ENCODE measurements around the gene TAF1D. TPM values are rescaled to one million over a fixed set of nuclear protein-coding genes. Genes with fewer than 3 reads are reported as not detected.

The TAF1D gene
- total RNA-seq, 1 experiment from 2014 or later = 165 TPM

- no peak for TF ChIP-seq TCF7L2 (IDR thresholded peaks at IDR 0.05; ENCODE audit: low read depth, low read length)
- no peak for TF ChIP-seq SIN3A (IDR thresholded peaks at IDR 0.05; ENCODE audit: borderline replicate concordance, insufficient read depth, low read depth, low read length)
- TF ChIP-seq POLR2AphosphoS5 (IDR thresholded peaks at IDR 0.05; ENCODE audit: low read depth, low read length) = no peak
- TF ChIP-seq REST (IDR thresholded peaks at IDR 0.05; ENCODE audit: insufficient read depth in 1 of 2, low read depth in 2 of 2, low read length in 1 of 2) = no peak
- TF ChIP-seq CTCF (IDR thresholded peaks at IDR 0.05) = no peak
- no peaks in the 10 kb centered on the region for H3K9me3 ChIP-seq (ENCODE audit: control insufficient read depth, insufficient read depth, low read depth, low read length)
- in situ Hi-C loops (cut with HindIII; ENCODE audit: low pct_unique_long_range_greater_than_20kb, low sequenced_read_pairs) = no loop called here
- intact Hi-C loops (cut with micrococcal nuclease; ENCODE audit: unreplicated experiment) = no loop called here
- H3K36me3 ChIP-seq (ENCODE audit: control insufficient read depth, insufficient read depth, low read length) = peaks cover 5% of the 10 kb centered on the region; the same call in 1 of the 2 replicates
- ChIA-PET CTCF (interaction anchor here (0.7 kb wide), 1 partner anchor 71 kb away, joined by 7 read pairs; no protein-coding TSS in a partner anchor), POLR2A (interaction anchor here (0.6 to 0.7 kb wide), 2 partner anchors 20 to 23 kb away, joined by 9 to 24 read pairs; no protein-coding TSS in a partner anchor)
- H3K4me1 ChIP-seq (ENCODE audit: control insufficient read depth, insufficient read depth, low read length) = no peaks in the 10 kb centered on the region
- BruUV-seq (replicated peaks) = no TSS peak
- DNase-seq (ENCODE audit: low read depth, low spot score) (no peak), ATAC-seq (no peak)
- H3K27ac ChIP-seq (ENCODE audit: low read length) = no peak overlapping the region
- H3K4me3 ChIP-seq (ENCODE audit: low read depth in 2 of 2, low read length in 2 of 2) = no peak overlapping the region
- H3K27me3 ChIP-seq (ENCODE audit: control insufficient read depth, insufficient read depth, low read length) = no peaks in the 10 kb centered on the region
Observed at GRCh38 chr11:93719310-93719709, 22.0 kb downstream of the TAF1D start.

GRCh38 chr11:93718057-93718563 is 23.2 kb downstream of the TAF1D start:
- Histone ChIP-seq H3K27me3 (ENCODE audit: control insufficient read depth, insufficient read depth, low read length) (no peaks in the 10 kb centered on the region), H3K27ac (ENCODE audit: low read length) (no peak overlapping the region), H3K36me3 (ENCODE audit: control insufficient read depth, insufficient read depth, low read length) (0 out of 2 replicates have a peak, but pooled peaks cover 2% of the 10 kb centered on the region), H3K4me1 (ENCODE audit: control insufficient read depth, insufficient read depth, low read length) (no peaks in the 10 kb centered on the region), H3K9me3 (ENCODE audit: control insufficient read depth, insufficient read depth, low read depth, low read length) (no peaks in the 10 kb centered on the region), H3K4me3 (ENCODE audit: low read depth in 2 of 2, low read length in 2 of 2) (no peak overlapping the region)
- DNase-seq (ENCODE audit: low read depth, low spot score) (no peak), ATAC-seq (no peak)
- no TSS peak for BruUV-seq (replicated peaks)
- in situ Hi-C loops (cut with HindIII; ENCODE audit: low pct_unique_long_range_greater_than_20kb, low sequenced_read_pairs) = no loop called here
- TF ChIP-seq REST (IDR thresholded peaks at IDR 0.05; ENCODE audit: insufficient read depth in 1 of 2, low read depth in 2 of 2, low read length in 1 of 2) (no peak), TCF7L2 (IDR thresholded peaks at IDR 0.05; ENCODE audit: low read depth, low read length) (no peak), POLR2AphosphoS5 (IDR thresholded peaks at IDR 0.05; ENCODE audit: low read depth, low read length) (no peak), SIN3A (IDR thresholded peaks at IDR 0.05; ENCODE audit: borderline replicate concordance, insufficient read depth, low read depth, low read length) (no peak), CTCF (IDR thresholded peaks at IDR 0.05) (no peak)
- intact Hi-C loops (cut with micrococcal nuclease; ENCODE audit: unreplicated experiment) = no loop called here
- ChIA-PET CTCF (no interaction called here), POLR2A (no interaction called here)
